ENCODE data around the gene TMEM132C. TPM values are rescaled to one million over a fixed set of nuclear protein-coding genes. Genes with fewer than 3 reads are reported as not detected.

TMEM132C gene
- total and polyA plus RNA-seq, 2 experiments from 2014 or later, result not detected

GRCh38 chr12:128385736-128386135 is 118.8 kb downstream of the TMEM132C start (continued):
- TF ChIP-seq ZNF462 (CRISPR knock-in tag; IDR thresholded peaks at IDR 0.05), result no peak
- TF ChIP-seq EZH2 (IDR thresholded peaks at IDR 0.05; ENCODE audit: low read depth, unreplicated experiment), result no peak
- no peak for TF ChIP-seq ZNF114 (CRISPR knock-in tag; IDR thresholded peaks at IDR 0.05)

- H3K9me3 Mint-ChIP-seq, result peaks cover 98% of the 10 kb centered on the region
- Histone ChIP-seq H3K79me2 (replicated peaks; ENCODE audit: insufficient read depth) (no peaks in the 10 kb centered on the region), H3K27ac (ENCODE audit: low read depth) (no peak overlapping the region), H3K4me3 (no peak overlapping the region), H2AFZ (no peak overlapping the region), H3K4me1 (ENCODE audit: insufficient read depth) (no peaks in the 10 kb centered on the region), H3K9me2 (ENCODE audit: insufficient read depth) (no peaks in the 10 kb centered on the region), H3K27me3 (ENCODE audit: insufficient read depth) (no peaks in the 10 kb centered on the region), H4K20me1 (replicated peaks; ENCODE audit: insufficient read depth) (no peaks in the 10 kb centered on the region), H3K4me2 (no peak overlapping the region), H3F3A (replicated peaks; ENCODE audit: low read depth) (no peaks in the 10 kb centered on the region), H3K36me3 (ENCODE audit: insufficient read depth) (no peaks in the 10 kb centered on the region)
- H3K4me3 Mint-ChIP-seq, result no peak overlapping the region
- peaks cover 60% of the 10 kb centered on the region for H3K36me3 Mint-ChIP-seq (ENCODE audit: low read depth)
- ATAC-seq, result no peak
- peak; percentile 1 for DNase-seq (ENCODE audit: low spot score)
- H3K4me1 Mint-ChIP-seq, result no peaks in the 10 kb centered on the region
- H3K27ac Mint-ChIP-seq, result no peak overlapping the region
- peaks cover 5% of the 10 kb centered on the region for H3K27me3 Mint-ChIP-seq (ENCODE audit: insufficient read depth, low read depth, poor library complexity)
- no peak for TF ChIP-seq POLR2AphosphoS5 (IDR thresholded peaks at IDR 0.05; ENCODE audit: low read depth)
- no peak for TF ChIP-seq ZNF114 (CRISPR knock-in tag; IDR thresholded peaks at IDR 0.05)
- TF ChIP-seq EZH2 (IDR thresholded peaks at IDR 0.05; ENCODE audit: low read depth, unreplicated experiment), result no peak
- TF ChIP-seq JUNB (IDR thresholded peaks at IDR 0.05; ENCODE audit: unreplicated experiment), result no peak
- TF ChIP-seq STAT1 (IDR thresholded peaks at IDR 0.05; ENCODE audit: unreplicated experiment), result no peak
- TF ChIP-seq ZNF462 (CRISPR knock-in tag; IDR thresholded peaks at IDR 0.05), result no peak
- no peak for TF ChIP-seq ZNF331 (CRISPR knock-in tag; IDR thresholded peaks at IDR 0.05; ENCODE audit: low read depth)
These were observed 120.9 kb downstream of the TMEM132C start for GRCh38 chr12:128387811-128388422.

Data from GM23338 (cell line).